ENCODE results near the gene PLPP4. TPM values are rescaled to one million over a fixed set of nuclear protein-coding genes. Genes with fewer than 3 reads are reported as not detected.
"Not testable (repeated sequence)": the region's sequence is repeated elsewhere in the genome, so short reads cannot be mapped to it uniquely, and the experiment has no call there.

PLPP4 gene
- total RNA-seq, 1 donor from 2014 or later = 0.27 TPM

- intact Hi-C loops (cut with DNase I) = no loop called here
- no peak for DNase-seq (ENCODE audit: low spot score)
Observed at GRCh38 chr10:120480848-120481247, 23.8 kb downstream of the PLPP4 start.

GRCh38 chr10:120483006-120483405 is 26.0 kb downstream of the PLPP4 start:
- no peak for DNase-seq (ENCODE audit: low spot score)
- intact Hi-C loops (cut with DNase I) = no loop called here

- intact Hi-C loops (cut with DNase I) = no loop called here
- DNase-seq (ENCODE audit: low spot score) = no peak
Observed at GRCh38 chr10:120483651-120484301, 26.7 kb downstream of the PLPP4 start.

GRCh38 chr10:120485946-120486345 is 28.9 kb downstream of the PLPP4 start:
- no peak for DNase-seq (ENCODE audit: low spot score)
- intact Hi-C loops (cut with DNase I) = no loop called here

GRCh38 chr10:120486671-120487205 is 29.7 kb downstream of the PLPP4 start:
- DNase-seq (ENCODE audit: low spot score) = no peak

GRCh38 chr10:120490288-120490687 is 33.3 kb downstream of the PLPP4 start:
- intact Hi-C loops (cut with DNase I) = no loop called here
- no peak for DNase-seq (ENCODE audit: low spot score)

More at GRCh38 chr10:120486671-120487205, 29.7 kb downstream of the PLPP4 start:
- intact Hi-C loops (cut with DNase I) = no loop called here

- no peak for DNase-seq (ENCODE audit: low spot score)
Observed at GRCh38 chr10:120492346-120492745, 35.3 kb downstream of the PLPP4 start.

GRCh38 chr10:120493411-120494312 is 36.6 kb downstream of the PLPP4 start:
- no peak for DNase-seq (ENCODE audit: low spot score)
- intact Hi-C loops (cut with DNase I) = no loop called here

More at GRCh38 chr10:120492346-120492745, 35.3 kb downstream of the PLPP4 start:
- intact Hi-C loops (cut with DNase I) = no loop called here

- no peak for DNase-seq (ENCODE audit: low spot score)
- intact Hi-C loops (cut with DNase I) = no loop called here
Observed at GRCh38 chr10:120494313-120494710, 37.3 kb downstream of the PLPP4 start.

GRCh38 chr10:120495226-120496009 is 38.4 kb downstream of the PLPP4 start:
- no peak for DNase-seq (ENCODE audit: low spot score)

GRCh38 chr10:120499883-120500282 is 42.9 kb downstream of the PLPP4 start:
- DNase-seq (ENCODE audit: low spot score) = no peak
- intact Hi-C loops (cut with DNase I) = no loop called here

More at GRCh38 chr10:120495226-120496009, 38.4 kb downstream of the PLPP4 start:
- intact Hi-C loops (cut with DNase I) = no loop called here

GRCh38 chr10:120503689-120504088 is 46.7 kb downstream of the PLPP4 start:
- intact Hi-C loops (cut with DNase I) = no loop called here
- DNase-seq (ENCODE audit: low spot score) = no peak

- DNase-seq (ENCODE audit: low spot score); intact Hi-C loops (cut with DNase I): not testable (repeated sequence)
Observed at GRCh38 chr10:120504227-120504626, 47.2 kb downstream of the PLPP4 start.

GRCh38 chr10:120505056-120505455 is 48.0 kb downstream of the PLPP4 start:
- intact Hi-C loops (cut with DNase I) = no loop called here
- DNase-seq (ENCODE audit: low spot score) = no peak

- intact Hi-C loops (cut with DNase I) = no loop called here
- no peak for DNase-seq (ENCODE audit: low spot score)
Observed at GRCh38 chr10:120505866-120506265, 48.8 kb downstream of the PLPP4 start.

GRCh38 chr10:120506674-120507073 is 49.6 kb downstream of the PLPP4 start:
- intact Hi-C loops (cut with DNase I) = no loop called here
- DNase-seq (ENCODE audit: low spot score) = no peak

- DNase-seq (ENCODE audit: low spot score) = no peak
- intact Hi-C loops (cut with DNase I) = no loop called here
Observed at GRCh38 chr10:120507175-120507574, 50.1 kb downstream of the PLPP4 start.

GRCh38 chr10:120507651-120508050 is 50.6 kb downstream of the PLPP4 start:
- intact Hi-C loops (cut with DNase I) = no loop called here
- no peak for DNase-seq (ENCODE audit: low spot score)

GRCh38 chr10:120508393-120508792 is 51.4 kb downstream of the PLPP4 start:
- intact Hi-C loops (cut with DNase I) = no loop called here
- DNase-seq (ENCODE audit: low spot score) = no peak

- no peak for DNase-seq (ENCODE audit: low spot score)
- intact Hi-C loops (cut with DNase I) = no loop called here
Observed at GRCh38 chr10:120508966-120509365, 51.9 kb downstream of the PLPP4 start.

Measured in cardiac septum (tissue), 1 donor.